Mononuclear cell (primary cell): ENCODE results near the gene EIF4E2. TPM values are rescaled to one million over a fixed set of nuclear protein-coding genes. Genes with fewer than 3 reads are reported as not detected.
A peak's percentile ranks its signal among the peaks of the same experiment; 100 is the strongest.

ENCODE experiments used
- H3K27me3 ChIP-seq: 2 replicates; pipeline ENCODE4 v1.6.0; 2011; ENCODE audit warnings: low read length, control low read depth; ENCODE audit not compliant: insufficient read depth
- H3K4me1 ChIP-seq: 2 replicates; pipeline ENCODE4 v1.5.1; 2011; ENCODE audit warnings: mild to moderate bottlenecking, low read length, control low read depth; ENCODE audit not compliant: insufficient read depth
- H3K4me3 ChIP-seq: 2 replicates; pipeline ENCODE4 v1.5.1; 2011; ENCODE audit warnings: mild to moderate bottlenecking, low read length, moderate library complexity
- H3K9me3 ChIP-seq: 2 replicates; pipeline ENCODE4 v1.5.1; 2011; ENCODE audit warnings: low read depth, mild to moderate bottlenecking, control low read depth, low read length
- total RNA-seq: library from RNA; depleted of rRNA; stranded (reverse); fragments of >200 nt; gene quantifications from one replicate; pipeline ENCODE4 v1.2.3, GENCODE V29; 2012

Gene EIF4E2, protein sequence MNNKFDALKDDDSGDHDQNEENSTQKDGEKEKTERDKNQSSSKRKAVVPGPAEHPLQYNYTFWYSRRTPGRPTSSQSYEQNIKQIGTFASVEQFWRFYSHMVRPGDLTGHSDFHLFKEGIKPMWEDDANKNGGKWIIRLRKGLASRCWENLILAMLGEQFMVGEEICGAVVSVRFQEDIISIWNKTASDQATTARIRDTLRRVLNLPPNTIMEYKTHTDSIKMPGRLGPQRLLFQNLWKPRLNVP
- total RNA-seq, result 50.1 TPM

DNA sequence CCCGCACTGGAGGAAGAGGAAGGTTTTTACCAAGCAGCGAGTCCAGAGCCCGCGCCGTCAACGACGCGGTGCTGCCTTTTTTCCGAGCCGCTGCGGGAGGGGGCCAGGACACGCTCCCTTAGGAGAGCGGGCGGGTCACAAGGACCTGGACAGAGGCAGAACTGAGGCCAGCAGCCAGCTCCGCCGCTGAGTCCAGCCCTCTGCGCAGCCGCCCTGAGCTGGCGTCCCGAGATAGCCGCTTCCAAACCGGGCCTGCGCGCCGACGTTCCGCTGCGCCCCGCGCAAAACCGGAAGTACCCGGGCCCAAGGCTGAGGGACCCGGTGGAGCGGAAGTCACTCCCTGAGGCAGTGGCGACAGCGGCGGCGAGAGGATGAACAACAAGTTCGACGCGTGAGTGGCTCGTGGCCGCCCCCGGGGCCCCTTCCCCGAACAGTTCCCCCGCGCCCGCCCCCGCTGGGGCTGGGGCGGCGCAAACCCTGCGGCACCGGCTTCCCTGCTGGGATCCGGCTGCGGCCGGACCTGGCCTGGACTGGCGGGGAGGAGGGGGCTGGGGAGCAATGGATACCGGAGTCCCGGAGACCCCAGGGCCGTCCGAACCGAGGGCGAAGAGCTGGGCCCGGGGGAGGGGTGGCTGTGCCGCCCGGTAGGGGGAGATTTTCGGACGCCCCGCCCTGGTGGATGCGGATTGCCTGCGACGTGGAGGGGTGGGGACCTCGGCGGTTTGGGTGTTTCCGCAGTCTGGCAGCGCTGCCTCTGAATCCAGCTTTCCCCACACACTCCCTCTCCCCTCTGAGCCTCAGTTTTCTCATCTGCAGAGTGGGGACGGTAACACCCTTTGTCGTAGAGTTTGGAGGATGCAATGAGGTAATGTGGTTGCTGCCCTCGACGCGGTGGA is at the start of gene EIF4E2, which contains the start of gene TIGD1:
Gene EIF4E2, plus strand, starts transcription at position 336 of the 896 bp plus-strand sequence. Its CDS starts 36 bp downstream, at position 372.
Gene TIGD1, minus strand, starts transcription at position 204 of the 896 bp plus-strand sequence. CDS start 675 bp downstream, outside the sequence.
- Histone ChIP-seq H3K9me3 (no peaks in the 10 kb centered on the region), H3K27me3 (no peaks in the 10 kb centered on the region), H3K4me1 (peaks cover 60% of the 10 kb centered on the region), H3K4me3 (peak within 1 kb of the TSS; percentile 85)

GRCh38 chr2:232501331-232501771 is 49.1 kb upstream of the EIF4E2 start:
- peaks cover 6% of the 10 kb centered on the region for H3K4me1 ChIP-seq
- no peak overlapping the region for H3K4me3 ChIP-seq
- no peaks in the 10 kb centered on the region for H3K9me3 ChIP-seq
- peaks cover 28% of the 10 kb centered on the region for H3K27me3 ChIP-seq

- H3K9me3 ChIP-seq, result no peaks in the 10 kb centered on the region
- peaks cover 6% of the 10 kb centered on the region for H3K4me1 ChIP-seq
- peaks cover 28% of the 10 kb centered on the region for H3K27me3 ChIP-seq
- H3K4me3 ChIP-seq, result no peak overlapping the region
Observed at GRCh38 chr2:232501794-232502390, 48.6 kb upstream of the EIF4E2 start.

GRCh38 chr2:232502511-232502910 is 48.0 kb upstream of the EIF4E2 start:
- peaks cover 28% of the 10 kb centered on the region for H3K27me3 ChIP-seq
- H3K9me3 ChIP-seq, result no peaks in the 10 kb centered on the region
- H3K4me3 ChIP-seq, result no peak overlapping the region
- H3K4me1 ChIP-seq, result peaks cover 6% of the 10 kb centered on the region

- peaks cover 6% of the 10 kb centered on the region for H3K4me1 ChIP-seq
- no peaks in the 10 kb centered on the region for H3K9me3 ChIP-seq
- peaks cover 28% of the 10 kb centered on the region for H3K27me3 ChIP-seq
- no peak overlapping the region for H3K4me3 ChIP-seq
Observed at GRCh38 chr2:232502911-232503808, 47.3 kb upstream of the EIF4E2 start.

DNA sequence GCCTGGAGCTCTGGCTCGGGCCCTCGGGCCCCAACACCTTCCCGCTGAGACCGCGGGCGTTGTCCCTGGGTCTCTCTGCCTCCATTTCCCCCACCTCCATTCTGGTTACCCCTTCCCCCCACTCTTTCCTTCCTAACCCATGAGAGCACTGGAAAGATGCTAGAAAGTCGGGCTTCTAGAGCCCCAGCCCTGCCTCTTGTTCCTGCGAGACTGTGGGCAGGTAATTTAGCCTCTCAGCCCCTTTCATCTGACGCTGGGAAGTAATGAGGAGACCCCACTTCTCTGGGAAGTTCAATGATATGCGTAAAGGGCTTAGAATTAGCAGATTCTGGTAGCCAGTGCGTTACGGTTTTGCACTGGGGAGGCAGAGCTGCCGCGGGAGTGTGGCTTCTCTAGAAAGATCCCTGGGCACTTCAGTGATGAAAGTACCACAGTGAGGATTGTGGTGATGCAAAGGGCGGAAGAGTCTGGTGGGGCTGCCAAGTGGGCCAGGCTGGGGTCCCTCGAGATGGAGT is 46.6 kb upstream of the EIF4E2 start:
- H3K9me3 ChIP-seq, result no peaks in the 10 kb centered on the region
- H3K4me1 ChIP-seq, result peaks cover 6% of the 10 kb centered on the region
- H3K4me3 ChIP-seq, result no peak overlapping the region
- peaks cover 28% of the 10 kb centered on the region for H3K27me3 ChIP-seq

- Histone ChIP-seq H3K4me3 (no peak overlapping the region), H3K27me3 (peaks cover 28% of the 10 kb centered on the region), H3K4me1 (peaks cover 6% of the 10 kb centered on the region), H3K9me3 (no peaks in the 10 kb centered on the region)
Observed at GRCh38 chr2:232504438-232504837, 46.1 kb upstream of the EIF4E2 start.

DNA sequence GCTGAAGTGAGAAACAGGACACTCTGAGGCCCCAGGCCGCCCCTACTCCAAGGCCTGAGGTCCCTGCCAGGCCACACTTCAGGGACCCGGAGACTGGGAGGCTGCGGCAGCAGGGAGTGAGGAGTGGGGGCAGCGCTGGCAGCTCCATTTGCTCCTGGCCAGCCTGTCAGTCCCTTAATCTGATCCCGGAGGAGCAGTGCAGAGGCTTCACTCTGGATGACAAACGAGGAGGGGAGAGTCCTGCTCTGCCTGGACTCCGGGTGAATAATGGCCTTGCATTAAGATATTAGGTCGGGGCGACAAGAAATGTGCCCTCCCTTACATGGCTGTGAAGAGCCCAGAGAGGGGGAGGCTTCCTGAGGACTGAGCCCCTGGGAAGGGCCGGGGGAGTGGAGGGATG is 44.6 kb upstream of the EIF4E2 start:
- H3K4me3 ChIP-seq, result no peak overlapping the region
- H3K4me1 ChIP-seq, result peaks cover 6% of the 10 kb centered on the region
- H3K9me3 ChIP-seq, result no peaks in the 10 kb centered on the region
- H3K27me3 ChIP-seq, result peaks cover 28% of the 10 kb centered on the region

GRCh38 chr2:232506709-232507108 is 43.8 kb upstream of the EIF4E2 start:
- H3K4me1 ChIP-seq, result peaks cover 6% of the 10 kb centered on the region
- no peak overlapping the region for H3K4me3 ChIP-seq
- peaks cover 27% of the 10 kb centered on the region for H3K27me3 ChIP-seq
- H3K9me3 ChIP-seq, result no peaks in the 10 kb centered on the region

- H3K27me3 ChIP-seq, result peaks cover 21% of the 10 kb centered on the region
- no peak overlapping the region for H3K4me3 ChIP-seq
- no peaks in the 10 kb centered on the region for H3K9me3 ChIP-seq
- peaks cover 4% of the 10 kb centered on the region for H3K4me1 ChIP-seq
Observed at GRCh38 chr2:232508251-232508650, 42.2 kb upstream of the EIF4E2 start.

DNA sequence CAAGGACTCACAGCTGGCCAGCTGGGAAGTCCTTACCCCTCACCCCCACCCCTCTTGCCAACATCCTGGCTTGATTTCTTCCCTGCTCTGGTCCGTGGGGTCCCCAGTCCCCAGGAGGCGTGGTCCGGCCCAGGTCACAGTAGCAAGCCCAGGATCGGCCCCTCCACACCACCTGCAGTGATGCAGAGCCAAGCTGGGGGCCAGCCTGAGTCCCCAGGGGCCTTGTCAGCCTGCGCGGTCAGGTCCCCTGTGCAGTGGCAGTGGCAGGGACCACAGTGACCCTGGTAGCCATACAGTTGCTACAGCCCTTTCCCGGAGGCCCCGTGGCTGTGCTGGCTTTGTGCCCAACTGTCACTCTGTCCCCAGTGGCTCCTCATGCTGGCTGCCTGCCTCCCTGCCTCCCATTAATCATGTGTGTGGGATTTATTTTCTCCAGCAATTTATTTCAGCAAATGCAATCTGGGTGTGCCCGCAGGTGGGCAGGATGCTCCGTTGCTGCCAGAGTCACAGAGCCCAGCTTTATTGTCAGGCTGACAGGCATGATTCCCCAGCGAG is 39.1 kb upstream of the EIF4E2 start:
- Histone ChIP-seq H3K4me1 (no peaks in the 10 kb centered on the region), H3K27me3 (no peaks in the 10 kb centered on the region), H3K9me3 (no peaks in the 10 kb centered on the region), H3K4me3 (no peak overlapping the region)

DNA sequence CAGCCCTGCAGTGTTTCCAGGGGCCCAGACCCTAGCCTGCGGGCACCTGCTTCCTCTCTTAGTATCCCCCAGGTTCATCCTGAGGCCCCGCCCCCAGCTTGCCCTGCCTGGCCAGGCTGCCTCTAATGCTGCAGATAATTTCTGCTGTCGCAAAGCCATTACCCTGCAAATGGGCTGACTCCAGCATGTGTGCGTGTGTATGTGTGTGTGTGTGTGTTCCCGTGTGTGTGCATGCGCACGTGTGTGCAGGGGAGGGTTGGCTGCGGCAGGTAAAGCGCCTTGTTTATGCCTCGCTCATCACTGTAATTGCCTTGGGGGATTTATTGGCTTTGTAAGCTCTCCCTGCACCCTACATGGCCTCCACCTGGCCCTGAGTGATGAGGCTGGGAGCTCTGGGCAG is 37.9 kb upstream of the EIF4E2 start:
- Histone ChIP-seq H3K9me3 (no peaks in the 10 kb centered on the region), H3K4me3 (no peak overlapping the region), H3K4me1 (no peaks in the 10 kb centered on the region)

GRCh38 chr2:232513353-232513752 is 37.1 kb upstream of the EIF4E2 start:
- H3K4me3 ChIP-seq, result no peak overlapping the region
- H3K9me3 ChIP-seq, result no peaks in the 10 kb centered on the region
- H3K27me3 ChIP-seq, result no peaks in the 10 kb centered on the region
- H3K4me1 ChIP-seq, result no peaks in the 10 kb centered on the region

More for the DNA sequence above, 37.9 kb upstream of the EIF4E2 start:
- H3K27me3 ChIP-seq, result no peaks in the 10 kb centered on the region

- no peaks in the 10 kb centered on the region for H3K9me3 ChIP-seq
- no peak overlapping the region for H3K4me3 ChIP-seq
- no peaks in the 10 kb centered on the region for H3K4me1 ChIP-seq
- no peaks in the 10 kb centered on the region for H3K27me3 ChIP-seq
Observed at GRCh38 chr2:232515639-232516038, 34.9 kb upstream of the EIF4E2 start.
